Peyer's patch (tissue), 4 donors: Measurements from ENCODE around the gene CAMKK2. TPM values are rescaled to one million over a fixed set of nuclear protein-coding genes. Genes with fewer than 3 reads are reported as not detected.

Source experiments
- DNase-seq, 3 donors: peaks; one replicate each; pipeline ENCODE4 v3.0.0-alpha.2; 2017 to 2019
- H3K27ac ChIP-seq, 4 donors: fragments of 200-600 bp; sonication (generic); one replicate each; pipeline ENCODE4 v1.5.1; 2016 to 2019
- H3K27me3 ChIP-seq, 2 donors: fragments of 200-600 bp; sonication (generic); one replicate each; pipeline ENCODE4 v1.5.1; 2019
- H3K36me3 ChIP-seq, 3 donors: fragments of 200-600 bp; sonication (generic); one replicate each; pipeline ENCODE4 v1.5.1; 2016 to 2019
- H3K4me1 ChIP-seq, 4 donors: fragments of 200-600 bp; sonication (generic); one replicate each; pipeline ENCODE4 v1.5.1; 2016 to 2019
- H3K4me3 ChIP-seq, 4 donors: fragments of 200-600 bp; sonication (generic); 1 replicate in 3 of 4; 2 replicates in 1 of 4; pipeline ENCODE4 v1.5.1; 2016 to 2019; ENCODE audit warnings: mild to moderate bottlenecking in 1 of 4
- H3K9me3 ChIP-seq, 4 donors: fragments of 200-600 bp; sonication (generic); one replicate each; pipeline ENCODE4 v1.5.1; 2016 to 2019; ENCODE audit warnings: mild to moderate bottlenecking in 1 of 4
- CTCF ChIP-seq, 6 experiments: fragments of 450-650 bp in 4 of 6; fragments of 200-600 bp in 2 of 6; sonication (generic) in 1 of 6; IDR thresholded peaks; one replicate each; pipeline ENCODE4 v1.5.1; 2017 to 2019; ENCODE audit warnings: antibody characterized with exemption in 6 of 6, mild to moderate bottlenecking in 3 of 6, moderate library complexity in 1 of 6
- POLR2A ChIP-seq, 2 donors: fragments of 450-650 bp; IDR thresholded peaks; one replicate each; pipeline ENCODE4 v1.5.1; 2017; ENCODE audit warnings: antibody characterized with exemption in 2 of 2, mild to moderate bottlenecking in 2 of 2, moderate library complexity in 2 of 2
- total RNA-seq, 4 donors: library from RNA; depleted of rRNA; stranded (reverse); fragments of >200 nt; gene quantifications; one replicate each; pipeline ENCODE4 v1.1.0, GENCODE V29; 2016

The CAMKK2 gene
- total RNA-seq, 4 donors from 2014 or later = 23.1 to 92.4 (median 59.9) TPM

DNA sequence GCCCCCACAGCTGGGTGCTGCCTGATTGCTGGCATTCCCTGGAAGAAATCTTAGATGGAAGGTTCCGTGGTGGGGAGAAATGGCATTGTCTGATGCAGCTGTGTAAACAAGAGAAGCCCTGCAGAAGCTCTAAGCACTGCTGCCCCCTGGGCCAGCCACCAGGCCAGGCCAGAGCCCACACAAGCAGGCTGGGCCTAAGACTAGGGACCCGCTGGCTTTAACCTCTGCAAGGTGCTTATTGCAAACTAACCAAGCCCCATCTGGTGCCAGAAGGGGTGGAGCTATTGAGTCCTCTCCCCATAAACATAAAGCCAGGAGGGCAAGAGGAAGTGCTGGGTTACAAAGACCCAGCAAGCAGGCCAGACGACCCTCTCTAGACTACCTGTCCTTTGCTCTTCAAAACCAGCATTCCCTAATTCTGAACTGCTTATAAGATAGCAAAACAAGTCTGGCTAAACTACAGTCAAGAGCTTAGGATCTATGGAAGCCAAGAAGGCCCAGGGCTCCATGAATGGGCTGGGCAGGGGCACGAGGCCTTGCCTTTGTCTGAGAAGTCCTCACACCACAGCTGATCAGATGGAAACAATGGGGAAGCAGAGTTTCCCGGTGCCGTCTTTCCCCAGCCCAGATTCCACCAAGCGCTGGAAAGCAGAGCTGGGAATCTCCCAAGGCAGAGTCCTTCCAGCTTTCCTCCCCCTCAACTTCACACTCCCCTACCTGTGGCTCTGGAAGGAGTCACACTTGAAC lies 57.7 kb downstream of the CAMKK2 start:
- no peaks in the 10 kb centered on the region for H3K27me3 ChIP-seq
- TF ChIP-seq POLR2A (IDR thresholded peaks at IDR 0.05) (no peak), CTCF (IDR thresholded peaks at IDR 0.05) (no peak)
- peak overlapping the region; percentile 61 to 75 (median 64) for H3K27ac ChIP-seq
- peaks cover 0 to 48% (median 0%) of the 10 kb centered on the region in 3 donors for H3K36me3 ChIP-seq
- no peaks in the 10 kb centered on the region for H3K9me3 ChIP-seq
- DNase-seq = no peak
- H3K4me3 ChIP-seq = no peak overlapping the region
- H3K4me1 ChIP-seq = peaks cover 0 to 33% (median 10%) of the 10 kb centered on the region in 4 donors

DNA sequence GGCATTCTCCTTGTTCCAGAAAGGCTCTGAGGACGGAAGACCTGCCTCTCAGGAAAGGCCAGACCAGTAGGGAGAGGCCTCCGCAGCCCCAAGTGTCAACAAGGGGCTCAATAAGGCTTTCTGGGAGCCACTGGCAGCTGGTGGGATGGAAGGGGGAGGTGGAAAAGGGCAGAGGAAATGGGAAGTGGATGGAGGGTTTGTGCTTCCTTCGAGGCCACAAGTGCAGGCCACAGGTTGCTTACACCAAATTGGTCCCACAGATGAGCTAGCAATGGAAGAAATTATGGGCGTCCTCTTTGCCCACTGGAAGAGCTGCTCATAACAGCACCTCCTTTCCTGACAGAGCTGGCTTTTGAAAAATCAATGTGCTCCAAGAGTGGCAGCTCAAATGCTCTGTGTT lies 58.4 kb downstream of the CAMKK2 start:
- H3K36me3 ChIP-seq = peaks cover 0 to 49% (median 0%) of the 10 kb centered on the region in 3 donors
- TF ChIP-seq CTCF (IDR thresholded peaks at IDR 0.05) = no peak
- no peak for TF ChIP-seq POLR2A (IDR thresholded peaks at IDR 0.05)
- H3K4me1 ChIP-seq = peaks cover 0 to 33% (median 10%) of the 10 kb centered on the region in 4 donors
- peak overlapping the region in 1 of 4 donors; percentile 75 for H3K27ac ChIP-seq
- no peaks in the 10 kb centered on the region for H3K9me3 ChIP-seq
- no peaks in the 10 kb centered on the region for H3K27me3 ChIP-seq
- DNase-seq = no peak
- H3K4me3 ChIP-seq = no peak overlapping the region

DNA sequence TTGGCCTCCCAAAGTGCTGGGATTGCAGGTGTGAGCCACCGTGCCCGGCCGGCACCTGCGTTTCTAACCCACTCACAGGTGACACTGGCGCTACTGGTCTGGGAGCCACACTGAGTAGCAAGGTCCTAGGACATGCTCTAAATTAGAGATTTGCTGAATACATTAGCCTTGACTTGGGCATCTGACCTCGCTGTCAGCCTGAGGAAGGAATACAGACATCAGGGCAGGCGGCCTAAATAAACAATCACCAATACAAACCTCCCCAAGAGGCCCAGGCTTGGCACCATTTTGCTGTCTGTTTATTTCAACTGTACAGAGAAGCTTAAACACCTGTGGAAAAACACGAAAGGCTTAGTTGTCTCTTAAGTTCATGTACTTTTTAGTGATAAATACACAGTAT lies 59.1 kb downstream of the CAMKK2 start:
- Histone ChIP-seq H3K9me3 (no peaks in the 10 kb centered on the region), H3K27me3 (no peaks in the 10 kb centered on the region), H3K36me3 (peaks cover 0 to 56% (median 0%) of the 10 kb centered on the region in 3 donors), H3K27ac (no peak overlapping the region), H3K4me3 (no peak overlapping the region), H3K4me1 (peaks cover 0 to 33% (median 10%) of the 10 kb centered on the region in 4 donors)
- TF ChIP-seq POLR2A (IDR thresholded peaks at IDR 0.05) = no peak
- TF ChIP-seq CTCF (IDR thresholded peaks at IDR 0.05) = no peak
- DNase-seq = no peak

GRCh38 chr12:121236776-121237175 lies 59.7 kb downstream of the CAMKK2 start:
- H3K27me3 ChIP-seq = no peaks in the 10 kb centered on the region
- H3K4me3 ChIP-seq = no peak overlapping the region
- no peak overlapping the region for H3K27ac ChIP-seq
- no peak for TF ChIP-seq POLR2A (IDR thresholded peaks at IDR 0.05)
- TF ChIP-seq CTCF (IDR thresholded peaks at IDR 0.05) = no peak
- no peaks in the 10 kb centered on the region for H3K9me3 ChIP-seq
- peaks cover 0 to 62% (median 0%) of the 10 kb centered on the region in 3 donors for H3K36me3 ChIP-seq
- no peak for DNase-seq
- peaks cover 0 to 32% (median 10%) of the 10 kb centered on the region in 4 donors for H3K4me1 ChIP-seq

DNA sequence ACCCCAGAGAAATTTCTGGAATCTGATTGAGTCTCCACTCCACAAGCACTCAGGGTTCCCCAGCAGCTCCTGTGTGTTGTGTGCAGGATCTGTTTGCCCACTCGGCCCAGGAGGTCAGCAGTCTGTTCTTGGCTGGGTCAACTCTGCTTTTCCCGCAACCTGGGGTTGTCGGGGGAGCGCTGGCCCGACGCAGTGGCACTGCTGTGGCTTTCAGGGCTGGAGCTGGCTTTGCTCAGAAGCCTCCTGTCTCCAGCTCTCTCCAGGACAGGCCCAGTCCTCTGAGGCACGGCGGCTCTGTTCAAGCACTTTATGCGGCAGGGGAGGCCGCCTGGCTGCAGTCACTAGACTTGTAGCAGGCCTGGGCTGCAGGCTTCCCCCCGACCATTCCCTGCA lies 62.9 kb downstream of the CAMKK2 start:
- Histone ChIP-seq H3K4me3 (no peak overlapping the region), H3K36me3 (peaks cover 0 to 66% (median 0%) of the 10 kb centered on the region in 3 donors), H3K27me3 (no peaks in the 10 kb centered on the region), H3K9me3 (no peaks in the 10 kb centered on the region), H3K4me1 (peaks cover 0 to 19% (median 0%) of the 10 kb centered on the region in 4 donors), H3K27ac (no peak overlapping the region)
- DNase-seq = no peak
- no peak for TF ChIP-seq CTCF (IDR thresholded peaks at IDR 0.05)
- TF ChIP-seq POLR2A (IDR thresholded peaks at IDR 0.05) = no peak
